HEK293T (cell line): ENCODE measurements around the gene DTD1.

Source experiments
- CTCF ChIA-PET: fragments of 350-600 bp; formaldehyde crosslinking; extraction: SDS; loops from one replicate; lab custom pipeline; 2021; ENCODE audit warnings: antibody characterized with exemption, inconsistent platforms; lab: Yijun Ruan, JAX
- POLR2A ChIA-PET: fragments of 350-600 bp; formaldehyde crosslinking; extraction: SDS; loops from one replicate; lab custom pipeline; 2020; ENCODE audit warnings: antibody characterized with exemption, inconsistent platforms; lab: Yijun Ruan, JAX
- DNase-seq: peaks from one replicate; pipeline ENCODE4 v3.0.0; 2012; ENCODE audit warnings: mixed read lengths; ENCODE audit errors: extremely low spot score
- ARNT ChIP-seq: fragments of 450-650 bp; IDR thresholded peaks from 2 replicates; pipeline ENCODE4 v1.6.1; 2017; ENCODE audit warnings: mild to moderate bottlenecking
- BHLHE40 ChIP-seq: fragments of 450-650 bp; IDR thresholded peaks from 2 replicates; pipeline ENCODE4 v1.6.1; 2016; ENCODE audit warnings: mild to moderate bottlenecking, moderate library complexity, borderline replicate concordance
- CTBP1 ChIP-seq: fragments of 450-650 bp; IDR thresholded peaks from 2 replicates; pipeline ENCODE4 v1.6.1; 2016; ENCODE audit warnings: borderline replicate concordance
- ELF4 ChIP-seq: fragments of 450-650 bp; IDR thresholded peaks from 2 replicates; pipeline ENCODE4 v1.6.1; 2017; ENCODE audit warnings: antibody characterized with exemption
- FOXA1 ChIP-seq: fragments of 450-650 bp; IDR thresholded peaks from 2 replicates; pipeline ENCODE4 v1.6.1; 2016; ENCODE audit warnings: mild to moderate bottlenecking
- FOXK2 ChIP-seq: fragments of 450-650 bp; IDR thresholded peaks from 2 replicates; pipeline ENCODE4 v1.6.1; 2016; ENCODE audit warnings: mild to moderate bottlenecking
- FOXM1 ChIP-seq: fragments of 450-650 bp; IDR thresholded peaks from 2 replicates; pipeline ENCODE4 v1.6.1; 2017; ENCODE audit warnings: mild to moderate bottlenecking, borderline replicate concordance
- HDGF ChIP-seq: fragments of 450-650 bp; IDR thresholded peaks from 2 replicates; pipeline ENCODE4 v1.6.1; 2017; ENCODE audit warnings: antibody characterized with exemption, borderline replicate concordance
- L3MBTL2 ChIP-seq: fragments of 450-650 bp; conservative IDR thresholded peaks from 2 replicates; pipeline ENCODE4 v1.6.1; 2016; ENCODE audit warnings: mild to moderate bottlenecking
- LEF1 ChIP-seq: fragments of 450-650 bp; IDR thresholded peaks from 2 replicates; pipeline ENCODE4 v1.6.1; 2017; ENCODE audit warnings: mild to moderate bottlenecking, borderline replicate concordance
- NFRKB ChIP-seq: fragments of 450-650 bp; IDR thresholded peaks from 2 replicates; pipeline ENCODE4 v1.6.1; 2016; ENCODE audit warnings: mild to moderate bottlenecking, moderate library complexity
- PKNOX1 ChIP-seq: fragments of 450-650 bp; IDR thresholded peaks from 2 replicates; pipeline ENCODE4 v1.6.1; 2016
- SP1 ChIP-seq: fragments of 450-650 bp; IDR thresholded peaks from 2 replicates; pipeline ENCODE4 v1.6.1; 2017
- SUZ12 ChIP-seq: fragments of 450-650 bp; IDR thresholded peaks from 2 replicates; pipeline ENCODE4 v1.6.1; 2016; ENCODE audit warnings: mild to moderate bottlenecking
- TARDBP ChIP-seq: fragments of 450-650 bp; IDR thresholded peaks from 2 replicates; pipeline ENCODE4 v1.6.1; 2016
- ZNF384 ChIP-seq: fragments of 450-650 bp; IDR thresholded peaks from 2 replicates; pipeline ENCODE4 v1.6.1; 2016

The DTD1 gene

GRCh38 chr20:18698735-18699380, 111.0 kb downstream of the DTD1 start:
- ChIA-PET POLR2A (interaction anchor here (1.2 kb wide), 1 partner anchor 18 kb away, joined by 3 read pairs; no protein-coding TSS in a partner anchor), CTCF (no interaction called here)
- DNase-seq: no peak
- TF ChIP-seq BHLHE40 (no peak), LEF1 (no peak), SUZ12 (no peak), NFRKB (no peak), ELF4 (no peak), TARDBP (no peak), FOXM1 (no peak), FOXK2 (no peak), CTBP1 (no peak), ARNT (no peak), PKNOX1 (no peak)

GRCh38 chr20:18701969-18702368, 114.1 kb downstream of the DTD1 start:
- CTCF ChIA-PET: no interaction called here
- DNase-seq: no peak
- POLR2A ChIA-PET: no interaction called here
- no peak for TF ChIP-seq FOXM1
- no peak for TF ChIP-seq PKNOX1
- TF ChIP-seq SP1: no peak

GRCh38 chr20:18702736-18703135, 114.9 kb downstream of the DTD1 start:
- TF ChIP-seq PKNOX1 (peak; percentile 17; the same call in 1 of the 2 replicates), BHLHE40 (no peak)
- no peak for DNase-seq
- CTCF ChIA-PET: no interaction called here
- POLR2A ChIA-PET: no interaction called here

GRCh38 chr20:18705490-18705889, 117.6 kb downstream of the DTD1 start:
- POLR2A ChIA-PET: no interaction called here
- no peak for TF ChIP-seq NFRKB
- TF ChIP-seq L3MBTL2: no peak
- TF ChIP-seq LEF1: no peak
- TF ChIP-seq BHLHE40: no peak
- no peak for TF ChIP-seq SP1
- no peak for TF ChIP-seq FOXA1
- no peak for TF ChIP-seq TARDBP
- TF ChIP-seq ARNT: no peak
- TF ChIP-seq ZNF384: no peak
- no peak for TF ChIP-seq PKNOX1
- TF ChIP-seq CTBP1: no peak

GRCh38 chr20:18705910-18706309, 118.1 kb downstream of the DTD1 start:
- CTCF ChIA-PET: no interaction called here
- no peak for DNase-seq
- POLR2A ChIA-PET: no interaction called here
- TF ChIP-seq ARNT: no peak
- no peak for TF ChIP-seq L3MBTL2
- TF ChIP-seq FOXK2: no peak
- TF ChIP-seq HDGF: no peak
- no peak for TF ChIP-seq CTBP1
- TF ChIP-seq ZNF384: no peak
- no peak for TF ChIP-seq BHLHE40

More at GRCh38 chr20:18705490-18705889, 117.6 kb downstream of the DTD1 start:
- CTCF ChIA-PET: no interaction called here
- no peak for DNase-seq

GRCh38 chr20:18712131-18712530, 124.3 kb downstream of the DTD1 start:
- TF ChIP-seq HDGF (no peak), SP1 (no peak), FOXK2 (no peak), TARDBP (no peak), L3MBTL2 (no peak), NFRKB (no peak), ARNT (no peak), LEF1 (no peak), ZNF384 (no peak), PKNOX1 (no peak)
- POLR2A ChIA-PET: no interaction called here
- CTCF ChIA-PET: no interaction called here
- no peak for DNase-seq
